Ascending aorta (tissue), 2 donors: ENCODE data around the gene SELENOI. TPM values are rescaled to one million over a fixed set of nuclear protein-coding genes. Genes with fewer than 3 reads are reported as not detected.

Source experiments
- DNase-seq, 2 donors: peaks; one replicate each; pipeline ENCODE4 v3.0.0-alpha.2; 2019; ENCODE audit warnings: low spot score in 2 of 2
- H3K27ac ChIP-seq, 2 donors: fragments of 200-600 bp; sonication (generic); one replicate each; pipeline ENCODE4 v1.5.1; 2016 to 2017; ENCODE audit warnings: mild to moderate bottlenecking in 1 of 2
- H3K27me3 ChIP-seq: fragments of 200-600 bp; sonication (generic); one replicate; pipeline ENCODE4 v1.5.1; 2017
- H3K36me3 ChIP-seq, 2 donors: fragments of 200-600 bp; sonication (generic); one replicate each; pipeline ENCODE4 v1.5.1; 2016
- H3K4me1 ChIP-seq, 2 donors: fragments of 200-600 bp; sonication (generic); one replicate each; pipeline ENCODE4 v1.5.1; 2016 to 2017; ENCODE audit warnings: mild to moderate bottlenecking in 1 of 2
- H3K4me3 ChIP-seq, 2 donors: fragments of 200-600 bp; sonication (generic); one replicate each; pipeline ENCODE4 v1.5.1; 2016 to 2017; ENCODE audit warnings: mild to moderate bottlenecking in 1 of 2
- H3K9me3 ChIP-seq, 2 donors: fragments of 200-600 bp; sonication (generic); one replicate each; pipeline ENCODE4 v1.5.1; 2016
- CTCF ChIP-seq, 3 experiments: fragments of 200-600 bp in 2 of 3; fragments of 450-650 bp in 1 of 3; sonication (generic) in 2 of 3; IDR thresholded peaks; one replicate each; pipeline ENCODE4 v1.5.1; 2016 to 2019; ENCODE audit warnings: antibody characterized with exemption in 3 of 3, mild to moderate bottlenecking in 1 of 3, moderate library complexity in 1 of 3
- intact Hi-C: fragments of 100-400 bp; cut with DNase I; formaldehyde crosslinking; loops from one replicate; pipeline ENCODE4 v1.15.1; 2023
- total RNA-seq: library from RNA; depleted of rRNA; stranded (reverse); fragments of >200 nt; gene quantifications from one replicate; pipeline ENCODE4 v1.1.0, GENCODE V29; 2016

SELENOI gene
- total RNA-seq, 1 donor from 2014 or later: 2.2 TPM

- H3K36me3 ChIP-seq: no peaks in the 10 kb centered on the region
- no peak overlapping the region for H3K27ac ChIP-seq
- no peaks in the 10 kb centered on the region for H3K9me3 ChIP-seq
- TF ChIP-seq CTCF (IDR thresholded peaks at IDR 0.05): no peak
- H3K4me3 ChIP-seq: no peak overlapping the region
- DNase-seq: no peak
- H3K4me1 ChIP-seq: no peaks in the 10 kb centered on the region
- no peaks in the 10 kb centered on the region for H3K27me3 ChIP-seq
- intact Hi-C loops: no loop called here
Observed at GRCh38 chr2:26355038-26355995, 9.4 kb downstream of the SELENOI start.

GRCh38 chr2:26356111-26356510 is 10.2 kb downstream of the SELENOI start:
- Histone ChIP-seq H3K27me3 (no peaks in the 10 kb centered on the region), H3K27ac (no peak overlapping the region), H3K36me3 (no peaks in the 10 kb centered on the region), H3K4me3 (no peak overlapping the region), H3K9me3 (no peaks in the 10 kb centered on the region), H3K4me1 (no peaks in the 10 kb centered on the region)
- intact Hi-C loops: no loop called here
- TF ChIP-seq CTCF (IDR thresholded peaks at IDR 0.05): no peak
- DNase-seq: no peak

- H3K27me3 ChIP-seq: no peaks in the 10 kb centered on the region
- no peaks in the 10 kb centered on the region for H3K9me3 ChIP-seq
- TF ChIP-seq CTCF (IDR thresholded peaks at IDR 0.05): no peak
- no peak overlapping the region for H3K4me3 ChIP-seq
- intact Hi-C loops: no loop called here
- DNase-seq: no peak
- H3K36me3 ChIP-seq: no peaks in the 10 kb centered on the region
- H3K27ac ChIP-seq: no peak overlapping the region
- no peaks in the 10 kb centered on the region for H3K4me1 ChIP-seq
Observed at GRCh38 chr2:26356771-26357170, 10.8 kb downstream of the SELENOI start.

- no peak for DNase-seq
- Histone ChIP-seq H3K27me3 (no peaks in the 10 kb centered on the region), H3K36me3 (no peaks in the 10 kb centered on the region), H3K9me3 (no peaks in the 10 kb centered on the region), H3K27ac (no peak overlapping the region), H3K4me3 (no peak overlapping the region), H3K4me1 (no peaks in the 10 kb centered on the region)
- TF ChIP-seq CTCF (IDR thresholded peaks at IDR 0.05): no peak
- intact Hi-C loops: no loop called here
Observed at GRCh38 chr2:26359886-26360473, 14.0 kb downstream of the SELENOI start.

GRCh38 chr2:26363323-26363722 is 17.4 kb downstream of the SELENOI start:
- H3K4me3 ChIP-seq: no peak overlapping the region
- H3K36me3 ChIP-seq: peaks cover 0 to 9% of the 10 kb centered on the region in 2 donors
- H3K9me3 ChIP-seq: no peaks in the 10 kb centered on the region
- TF ChIP-seq CTCF (IDR thresholded peaks at IDR 0.05): no peak
- DNase-seq: no peak
- no peaks in the 10 kb centered on the region for H3K4me1 ChIP-seq
- intact Hi-C loops: no loop called here
- no peaks in the 10 kb centered on the region for H3K27me3 ChIP-seq
- no peak overlapping the region for H3K27ac ChIP-seq
